GM23338 (cell line): Measurements from ENCODE around the gene COL24A1. TPM values are rescaled to one million over a fixed set of nuclear protein-coding genes. Genes with fewer than 3 reads are reported as not detected.

ENCODE experiments used
- ATAC-seq: fragments of 200-7000 bp; cut with Tn5 transposase; 3 replicates; pipeline ENCODE4 v1.9.1; 2020
- DNase-seq: peaks from one replicate; pipeline ENCODE4 v3.0.0-alpha.2; 2015; ENCODE audit warnings: low spot score
- H2AFZ ChIP-seq: fragments of 200-600 bp; sonication (generic); 2 replicates; pipeline ENCODE4 v1.8.0; 2016; ENCODE audit warnings: antibody characterized with exemption, mild to moderate bottlenecking, moderate library complexity
- H3F3A ChIP-seq: fragments of 200-600 bp; sonication (generic); replicated peaks from 2 replicates; pipeline ENCODE4 v1.8.0; 2017; ENCODE audit warnings: antibody characterized with exemption, mixed run types, low read depth
- H3K27ac ChIP-seq: fragments of 200-600 bp; sonication (generic); 2 replicates; pipeline ENCODE4 v1.6.1; 2016; ENCODE audit warnings: low read depth
- H3K27me3 ChIP-seq: fragments of 200-600 bp; sonication (generic); 2 replicates; pipeline ENCODE4 v1.8.0; 2016; ENCODE audit warnings: mild to moderate bottlenecking, mixed run types, moderate library complexity; ENCODE audit not compliant: insufficient read depth
- H3K36me3 ChIP-seq: fragments of 200-600 bp; sonication (generic); 2 replicates; pipeline ENCODE4 v1.8.0; 2016; ENCODE audit warnings: mild to moderate bottlenecking; ENCODE audit not compliant: insufficient read depth
- H3K4me1 ChIP-seq: fragments of 200-600 bp; sonication (generic); 2 replicates; pipeline ENCODE4 v1.8.0; 2016; ENCODE audit warnings: mild to moderate bottlenecking, moderate library complexity; ENCODE audit not compliant: insufficient read depth
- H3K4me2 ChIP-seq: fragments of 200-600 bp; sonication (generic); 2 replicates; pipeline ENCODE4 v1.7.1; 2017; ENCODE audit warnings: mixed run types
- H3K4me3 ChIP-seq: fragments of 200-600 bp; sonication (generic); 2 replicates; pipeline ENCODE4 v1.6.1; 2016; ENCODE audit warnings: mixed run types
- H3K79me2 ChIP-seq: fragments of 200-600 bp; sonication (generic); replicated peaks from 2 replicates; pipeline ENCODE4 v1.8.0; 2017; ENCODE audit warnings: mild to moderate bottlenecking; ENCODE audit not compliant: insufficient read depth
- H3K9me2 ChIP-seq: fragments of 200-600 bp; sonication (generic); 2 replicates; pipeline ENCODE4 v1.8.0; 2017; ENCODE audit not compliant: insufficient read depth
- H4K20me1 ChIP-seq: fragments of 200-600 bp; sonication (generic); replicated peaks from 2 replicates; pipeline ENCODE4 v1.8.0; 2017; ENCODE audit warnings: mild to moderate bottlenecking; ENCODE audit not compliant: insufficient read depth
- H3K27ac Mint-ChIP-seq: 2 replicates; pipeline ENCODE4 v1.8.0; 2020; ENCODE audit warnings: inconsistent platforms, mild to moderate bottlenecking, moderate library complexity, mixed read lengths
- H3K27me3 Mint-ChIP-seq: 3 replicates; pipeline ENCODE4 v1.8.0; 2022; ENCODE audit warnings: low read depth, mild to moderate bottlenecking, moderate library complexity, mixed read lengths, inconsistent platforms; ENCODE audit not compliant: insufficient read depth, poor library complexity
- H3K36me3 Mint-ChIP-seq: 3 replicates; pipeline ENCODE4 v1.8.0; 2021; ENCODE audit warnings: low read depth, mild to moderate bottlenecking, inconsistent platforms, moderate library complexity, mixed read lengths
- H3K4me1 Mint-ChIP-seq: 3 replicates; pipeline ENCODE4 v1.8.0; 2020; ENCODE audit warnings: mild to moderate bottlenecking, inconsistent platforms, mixed read lengths
- H3K4me3 Mint-ChIP-seq: 3 replicates; pipeline ENCODE4 v1.8.0; 2021; ENCODE audit warnings: moderate library complexity, mild to moderate bottlenecking, inconsistent platforms, mixed read lengths
- H3K9me3 Mint-ChIP-seq: 3 replicates; pipeline ENCODE4 v1.8.0; 2020; ENCODE audit warnings: moderate library complexity, mild to moderate bottlenecking, inconsistent platforms, mixed read lengths
- CREB1 ChIP-seq: fragments of 250-450 bp; sonication (Bioruptor Pico); IDR thresholded peaks from 2 replicates; pipeline ENCODE4 v1.5.0; 2020; ENCODE audit warnings: low read depth, mild to moderate bottlenecking, moderate library complexity
- EZH2 ChIP-seq: fragments of 200-600 bp; sonication (generic); IDR thresholded peaks from one replicate; pipeline ENCODE4 v1.8.0; 2017; ENCODE audit warnings: antibody characterized with exemption, mild to moderate bottlenecking, low read depth; ENCODE audit not compliant: unreplicated experiment
- EZH2phosphoT487 ChIP-seq: fragments of 200-600 bp; sonication (generic); IDR thresholded peaks from one replicate; pipeline ENCODE4 v1.8.1; 2018; ENCODE audit warnings: antibody characterized with exemption; ENCODE audit not compliant: unreplicated experiment
- JUNB ChIP-seq: IDR thresholded peaks from one replicate; pipeline ENCODE4 v1.6.1; 2016; ENCODE audit warnings: antibody characterized with exemption; ENCODE audit not compliant: unreplicated experiment
- NANOG ChIP-seq: IDR thresholded peaks from 2 replicates; pipeline ENCODE4 v1.6.1; 2016; ENCODE audit warnings: antibody characterized with exemption, borderline replicate concordance
- POLR2AphosphoS5 ChIP-seq: IDR thresholded peaks from 2 replicates; pipeline ENCODE4 v1.6.1; 2016; ENCODE audit warnings: antibody characterized with exemption, low read depth
- STAT1 ChIP-seq: IDR thresholded peaks from one replicate; pipeline ENCODE4 v1.6.1; 2016; ENCODE audit warnings: antibody characterized with exemption; ENCODE audit not compliant: unreplicated experiment
- ZNF114 ChIP-seq: fragments of 250-450 bp; sonication (Bioruptor Pico); IDR thresholded peaks from 2 replicates; pipeline ENCODE4 v1.5.0; 2020; ENCODE audit warnings: mild to moderate bottlenecking, moderate library complexity
- ZNF331 ChIP-seq: fragments of 250-450 bp; sonication (Bioruptor Pico); IDR thresholded peaks from 2 replicates; pipeline ENCODE4 v1.5.0; 2020; ENCODE audit warnings: low read depth, mild to moderate bottlenecking, moderate library complexity
- polyA plus RNA-seq: library from polyadenylated mRNA; unstranded; fragments of >200 nt; fragmentation: Nextera tagmentation; extraction: Ambion mirVana; gene quantifications from 2 replicates; pipeline ENCODE4 v1.2.1, GENCODE V29; 2016
- total RNA-seq: library from RNA; depleted of rRNA; stranded (reverse); fragments of >200 nt; shearing (Covaris generic); gene quantifications from 2 replicates; pipeline ENCODE4 v1.2.3, GENCODE V29; 2014
- TF ChIP-seq, protein P1 (sequence below), 2 experiments: fragments of 200-600 bp in 1 of 2; sonication (generic) in 1 of 2; conservative IDR thresholded peaks; 2 replicates each; pipeline versions ENCODE4 v1.5.1 to v1.6.1; 2016 to 2017; ENCODE audit warnings: antibody characterized with exemption in 2 of 2, low read depth in 2 of 2, mild to moderate bottlenecking in 2 of 2, moderate library complexity in 1 of 2
- TF ChIP-seq, protein P2 (sequence below): fragments of 250-450 bp; sonication (Bioruptor Pico); IDR thresholded peaks from 2 replicates; pipeline ENCODE4 v1.5.0; 2020; ENCODE audit warnings: mild to moderate bottlenecking, moderate library complexity
- TF ChIP-seq, protein P3 (sequence below): IDR thresholded peaks from one replicate; pipeline ENCODE4 v1.6.1; 2018; ENCODE audit warnings: antibody characterized with exemption; ENCODE audit not compliant: unreplicated experiment
- TF ChIP-seq, protein P4 (sequence below): IDR thresholded peaks from 2 replicates; pipeline ENCODE4 v1.6.1; 2016; ENCODE audit warnings: antibody characterized with exemption

Gene COL24A1
- total and polyA plus RNA-seq, 2 experiments from 2014 or later: 1.2 to 2.1 TPM

DNA sequence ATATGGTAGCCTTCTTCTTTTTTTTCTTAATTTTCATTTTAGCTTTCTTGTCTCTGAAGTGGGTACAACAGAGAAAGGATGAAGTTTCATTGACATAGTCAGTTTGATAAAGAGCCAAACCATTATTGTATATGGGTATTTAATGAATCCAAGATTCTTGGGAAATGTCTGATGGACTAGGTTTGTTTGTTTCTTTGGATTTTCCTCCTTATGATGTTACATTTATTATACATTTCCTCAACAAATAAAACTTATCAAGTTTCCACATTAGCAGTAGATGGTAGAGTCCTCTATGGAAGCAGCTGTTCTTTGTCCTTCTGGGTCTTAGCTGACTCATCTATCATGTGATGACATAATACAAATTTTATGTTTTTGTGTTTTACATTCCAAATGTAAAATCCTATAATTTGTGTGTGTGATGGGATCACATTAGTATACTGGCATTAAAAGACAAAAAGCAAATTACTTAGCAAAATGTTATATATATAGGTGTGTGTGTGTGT is 6.0 kb downstream of the COL24A1 start:
- ATAC-seq (no peak), DNase-seq (no peak)
- Histone ChIP-seq H3K4me3 (no peak overlapping the region), H2AFZ (no peak overlapping the region), H4K20me1 (no peaks in the 10 kb centered on the region), H3K79me2 (no peaks in the 10 kb centered on the region), H3K4me2 (no peak overlapping the region), H3K27me3 (peaks cover 28% of the 10 kb centered on the region), H3K36me3 (no peaks in the 10 kb centered on the region), H3K27ac (no peak overlapping the region), H3K4me1 (0 out of 2 replicates have a peak, but pooled peaks cover 7% of the 10 kb centered on the region), H3K9me2 (no peaks in the 10 kb centered on the region), H3F3A (no peaks in the 10 kb centered on the region)
- Mint-ChIP-seq H3K4me1 (peaks cover 6% of the 10 kb centered on the region; the same call in 1 of the 3 replicates), H3K9me3 (no peaks in the 10 kb centered on the region), H3K27me3 (peaks cover 19% of the 10 kb centered on the region), H3K4me3 (no peak overlapping the region), H3K36me3 (no peaks in the 10 kb centered on the region; the same call in 2 of the 3 replicates), H3K27ac (no peak overlapping the region)
- no peak for TF ChIP-seq STAT1
- no peak for TF ChIP-seq ZNF331 (CRISPR knock-in tag)
- TF ChIP-seq ZNF114 (CRISPR knock-in tag): no peak
- no peak for TF ChIP-seq EZH2phosphoT487
- TF ChIP-seq POLR2AphosphoS5: no peak
- TF ChIP-seq NANOG: no peak
- TF ChIP-seq, protein P1, sequence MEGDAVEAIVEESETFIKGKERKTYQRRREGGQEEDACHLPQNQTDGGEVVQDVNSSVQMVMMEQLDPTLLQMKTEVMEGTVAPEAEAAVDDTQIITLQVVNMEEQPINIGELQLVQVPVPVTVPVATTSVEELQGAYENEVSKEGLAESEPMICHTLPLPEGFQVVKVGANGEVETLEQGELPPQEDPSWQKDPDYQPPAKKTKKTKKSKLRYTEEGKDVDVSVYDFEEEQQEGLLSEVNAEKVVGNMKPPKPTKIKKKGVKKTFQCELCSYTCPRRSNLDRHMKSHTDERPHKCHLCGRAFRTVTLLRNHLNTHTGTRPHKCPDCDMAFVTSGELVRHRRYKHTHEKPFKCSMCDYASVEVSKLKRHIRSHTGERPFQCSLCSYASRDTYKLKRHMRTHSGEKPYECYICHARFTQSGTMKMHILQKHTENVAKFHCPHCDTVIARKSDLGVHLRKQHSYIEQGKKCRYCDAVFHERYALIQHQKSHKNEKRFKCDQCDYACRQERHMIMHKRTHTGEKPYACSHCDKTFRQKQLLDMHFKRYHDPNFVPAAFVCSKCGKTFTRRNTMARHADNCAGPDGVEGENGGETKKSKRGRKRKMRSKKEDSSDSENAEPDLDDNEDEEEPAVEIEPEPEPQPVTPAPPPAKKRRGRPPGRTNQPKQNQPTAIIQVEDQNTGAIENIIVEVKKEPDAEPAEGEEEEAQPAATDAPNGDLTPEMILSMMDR (conservative IDR thresholded peaks at IDR 0.05; ENCODE audit: low read depth in 2 of 2): no peak
- TF ChIP-seq CREB1 (CRISPR knock-in tag): no peak
- TF ChIP-seq, protein P2, sequence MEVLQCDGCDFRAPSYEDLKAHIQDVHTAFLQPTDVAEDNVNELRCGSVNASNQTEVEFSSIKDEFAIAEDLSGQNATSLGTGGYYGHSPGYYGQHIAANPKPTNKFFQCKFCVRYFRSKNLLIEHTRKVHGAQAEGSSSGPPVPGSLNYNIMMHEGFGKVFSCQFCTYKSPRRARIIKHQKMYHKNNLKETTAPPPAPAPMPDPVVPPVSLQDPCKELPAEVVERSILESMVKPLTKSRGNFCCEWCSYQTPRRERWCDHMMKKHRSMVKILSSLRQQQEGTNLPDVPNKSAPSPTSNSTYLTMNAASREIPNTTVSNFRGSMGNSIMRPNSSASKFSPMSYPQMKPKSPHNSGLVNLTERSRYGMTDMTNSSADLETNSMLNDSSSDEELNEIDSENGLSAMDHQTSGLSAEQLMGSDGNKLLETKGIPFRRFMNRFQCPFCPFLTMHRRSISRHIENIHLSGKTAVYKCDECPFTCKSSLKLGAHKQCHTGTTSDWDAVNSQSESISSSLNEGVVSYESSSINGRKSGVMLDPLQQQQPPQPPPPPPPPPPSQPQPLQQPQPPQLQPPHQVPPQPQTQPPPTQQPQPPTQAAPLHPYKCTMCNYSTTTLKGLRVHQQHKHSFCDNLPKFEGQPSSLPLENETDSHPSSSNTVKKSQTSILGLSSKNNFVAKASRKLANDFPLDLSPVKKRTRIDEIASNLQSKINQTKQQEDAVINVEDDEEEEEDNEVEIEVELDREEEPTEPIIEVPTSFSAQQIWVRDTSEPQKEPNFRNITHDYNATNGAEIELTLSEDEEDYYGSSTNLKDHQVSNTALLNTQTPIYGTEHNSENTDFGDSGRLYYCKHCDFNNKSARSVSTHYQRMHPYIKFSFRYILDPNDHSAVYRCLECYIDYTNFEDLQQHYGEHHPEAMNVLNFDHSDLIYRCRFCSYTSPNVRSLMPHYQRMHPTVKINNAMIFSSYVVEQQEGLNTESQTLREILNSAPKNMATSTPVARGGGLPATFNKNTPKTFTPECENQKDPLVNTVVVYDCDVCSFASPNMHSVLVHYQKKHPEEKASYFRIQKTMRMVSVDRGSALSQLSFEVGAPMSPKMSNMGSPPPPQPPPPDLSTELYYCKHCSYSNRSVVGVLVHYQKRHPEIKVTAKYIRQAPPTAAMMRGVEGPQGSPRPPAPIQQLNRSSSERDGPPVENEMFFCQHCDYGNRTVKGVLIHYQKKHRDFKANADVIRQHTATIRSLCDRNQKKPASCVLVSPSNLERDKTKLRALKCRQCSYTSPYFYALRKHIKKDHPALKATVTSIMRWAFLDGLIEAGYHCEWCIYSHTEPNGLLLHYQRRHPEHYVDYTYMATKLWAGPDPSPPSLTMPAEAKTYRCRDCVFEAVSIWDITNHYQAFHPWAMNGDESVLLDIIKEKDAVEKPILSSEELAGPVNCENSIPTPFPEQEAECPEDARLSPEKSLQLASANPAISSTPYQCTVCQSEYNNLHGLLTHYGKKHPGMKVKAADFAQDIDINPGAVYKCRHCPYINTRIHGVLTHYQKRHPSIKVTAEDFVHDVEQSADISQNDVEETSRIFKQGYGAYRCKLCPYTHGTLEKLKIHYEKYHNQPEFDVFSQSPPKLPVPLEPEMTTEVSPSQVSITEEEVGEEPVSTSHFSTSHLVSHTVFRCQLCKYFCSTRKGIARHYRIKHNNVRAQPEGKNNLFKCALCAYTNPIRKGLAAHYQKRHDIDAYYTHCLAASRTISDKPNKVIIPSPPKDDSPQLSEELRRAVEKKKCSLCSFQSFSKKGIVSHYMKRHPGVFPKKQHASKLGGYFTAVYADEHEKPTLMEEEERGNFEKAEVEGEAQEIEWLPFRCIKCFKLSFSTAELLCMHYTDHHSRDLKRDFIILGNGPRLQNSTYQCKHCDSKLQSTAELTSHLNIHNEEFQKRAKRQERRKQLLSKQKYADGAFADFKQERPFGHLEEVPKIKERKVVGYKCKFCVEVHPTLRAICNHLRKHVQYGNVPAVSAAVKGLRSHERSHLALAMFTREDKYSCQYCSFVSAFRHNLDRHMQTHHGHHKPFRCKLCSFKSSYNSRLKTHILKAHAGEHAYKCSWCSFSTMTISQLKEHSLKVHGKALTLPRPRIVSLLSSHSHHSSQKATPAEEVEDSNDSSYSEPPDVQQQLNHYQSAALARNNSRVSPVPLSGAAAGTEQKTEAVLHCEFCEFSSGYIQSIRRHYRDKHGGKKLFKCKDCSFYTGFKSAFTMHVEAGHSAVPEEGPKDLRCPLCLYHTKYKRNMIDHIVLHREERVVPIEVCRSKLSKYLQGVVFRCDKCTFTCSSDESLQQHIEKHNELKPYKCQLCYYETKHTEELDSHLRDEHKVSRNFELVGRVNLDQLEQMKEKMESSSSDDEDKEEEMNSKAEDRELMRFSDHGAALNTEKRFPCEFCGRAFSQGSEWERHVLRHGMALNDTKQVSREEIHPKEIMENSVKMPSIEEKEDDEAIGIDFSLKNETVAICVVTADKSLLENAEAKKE (CRISPR knock-in tag): no peak
- TF ChIP-seq EZH2: no peak
- TF ChIP-seq, protein P3, sequence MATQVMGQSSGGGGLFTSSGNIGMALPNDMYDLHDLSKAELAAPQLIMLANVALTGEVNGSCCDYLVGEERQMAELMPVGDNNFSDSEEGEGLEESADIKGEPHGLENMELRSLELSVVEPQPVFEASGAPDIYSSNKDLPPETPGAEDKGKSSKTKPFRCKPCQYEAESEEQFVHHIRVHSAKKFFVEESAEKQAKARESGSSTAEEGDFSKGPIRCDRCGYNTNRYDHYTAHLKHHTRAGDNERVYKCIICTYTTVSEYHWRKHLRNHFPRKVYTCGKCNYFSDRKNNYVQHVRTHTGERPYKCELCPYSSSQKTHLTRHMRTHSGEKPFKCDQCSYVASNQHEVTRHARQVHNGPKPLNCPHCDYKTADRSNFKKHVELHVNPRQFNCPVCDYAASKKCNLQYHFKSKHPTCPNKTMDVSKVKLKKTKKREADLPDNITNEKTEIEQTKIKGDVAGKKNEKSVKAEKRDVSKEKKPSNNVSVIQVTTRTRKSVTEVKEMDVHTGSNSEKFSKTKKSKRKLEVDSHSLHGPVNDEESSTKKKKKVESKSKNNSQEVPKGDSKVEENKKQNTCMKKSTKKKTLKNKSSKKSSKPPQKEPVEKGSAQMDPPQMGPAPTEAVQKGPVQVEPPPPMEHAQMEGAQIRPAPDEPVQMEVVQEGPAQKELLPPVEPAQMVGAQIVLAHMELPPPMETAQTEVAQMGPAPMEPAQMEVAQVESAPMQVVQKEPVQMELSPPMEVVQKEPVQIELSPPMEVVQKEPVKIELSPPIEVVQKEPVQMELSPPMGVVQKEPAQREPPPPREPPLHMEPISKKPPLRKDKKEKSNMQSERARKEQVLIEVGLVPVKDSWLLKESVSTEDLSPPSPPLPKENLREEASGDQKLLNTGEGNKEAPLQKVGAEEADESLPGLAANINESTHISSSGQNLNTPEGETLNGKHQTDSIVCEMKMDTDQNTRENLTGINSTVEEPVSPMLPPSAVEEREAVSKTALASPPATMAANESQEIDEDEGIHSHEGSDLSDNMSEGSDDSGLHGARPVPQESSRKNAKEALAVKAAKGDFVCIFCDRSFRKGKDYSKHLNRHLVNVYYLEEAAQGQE: no peak
- no peak for TF ChIP-seq JUNB
- TF ChIP-seq, protein P4, sequence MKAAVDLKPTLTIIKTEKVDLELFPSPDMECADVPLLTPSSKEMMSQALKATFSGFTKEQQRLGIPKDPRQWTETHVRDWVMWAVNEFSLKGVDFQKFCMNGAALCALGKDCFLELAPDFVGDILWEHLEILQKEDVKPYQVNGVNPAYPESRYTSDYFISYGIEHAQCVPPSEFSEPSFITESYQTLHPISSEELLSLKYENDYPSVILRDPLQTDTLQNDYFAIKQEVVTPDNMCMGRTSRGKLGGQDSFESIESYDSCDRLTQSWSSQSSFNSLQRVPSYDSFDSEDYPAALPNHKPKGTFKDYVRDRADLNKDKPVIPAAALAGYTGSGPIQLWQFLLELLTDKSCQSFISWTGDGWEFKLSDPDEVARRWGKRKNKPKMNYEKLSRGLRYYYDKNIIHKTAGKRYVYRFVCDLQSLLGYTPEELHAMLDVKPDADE: no peak
